ENCODE data around the gene HTRA1.

HTRA1 gene

DNA sequence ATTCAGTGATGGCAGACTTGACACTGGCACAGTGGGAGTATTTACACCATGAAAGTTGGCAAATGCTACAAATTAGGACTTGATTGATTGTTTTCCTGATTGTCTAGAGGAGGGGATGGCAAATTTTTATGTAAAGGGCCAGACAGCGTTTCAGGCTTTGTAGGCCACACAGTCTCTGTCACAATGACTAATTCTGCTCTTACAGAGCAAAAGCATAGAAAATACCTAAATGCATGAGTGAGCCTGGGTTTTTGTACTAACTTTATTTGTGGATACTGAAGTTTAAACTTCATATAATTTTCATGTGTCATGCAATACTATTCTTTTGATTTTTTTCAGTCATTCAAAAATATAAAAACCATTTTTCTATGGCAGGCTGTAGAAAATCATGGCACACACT is 15.9 kb upstream of the HTRA1 start:
- TF ChIP-seq, protein P1, sequence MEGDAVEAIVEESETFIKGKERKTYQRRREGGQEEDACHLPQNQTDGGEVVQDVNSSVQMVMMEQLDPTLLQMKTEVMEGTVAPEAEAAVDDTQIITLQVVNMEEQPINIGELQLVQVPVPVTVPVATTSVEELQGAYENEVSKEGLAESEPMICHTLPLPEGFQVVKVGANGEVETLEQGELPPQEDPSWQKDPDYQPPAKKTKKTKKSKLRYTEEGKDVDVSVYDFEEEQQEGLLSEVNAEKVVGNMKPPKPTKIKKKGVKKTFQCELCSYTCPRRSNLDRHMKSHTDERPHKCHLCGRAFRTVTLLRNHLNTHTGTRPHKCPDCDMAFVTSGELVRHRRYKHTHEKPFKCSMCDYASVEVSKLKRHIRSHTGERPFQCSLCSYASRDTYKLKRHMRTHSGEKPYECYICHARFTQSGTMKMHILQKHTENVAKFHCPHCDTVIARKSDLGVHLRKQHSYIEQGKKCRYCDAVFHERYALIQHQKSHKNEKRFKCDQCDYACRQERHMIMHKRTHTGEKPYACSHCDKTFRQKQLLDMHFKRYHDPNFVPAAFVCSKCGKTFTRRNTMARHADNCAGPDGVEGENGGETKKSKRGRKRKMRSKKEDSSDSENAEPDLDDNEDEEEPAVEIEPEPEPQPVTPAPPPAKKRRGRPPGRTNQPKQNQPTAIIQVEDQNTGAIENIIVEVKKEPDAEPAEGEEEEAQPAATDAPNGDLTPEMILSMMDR (IDR thresholded peaks at IDR 0.05; ENCODE audit: extremely low read depth, missing control alignments): no peak
- DNase-seq (ENCODE audit: low spot score): no peak

DNA sequence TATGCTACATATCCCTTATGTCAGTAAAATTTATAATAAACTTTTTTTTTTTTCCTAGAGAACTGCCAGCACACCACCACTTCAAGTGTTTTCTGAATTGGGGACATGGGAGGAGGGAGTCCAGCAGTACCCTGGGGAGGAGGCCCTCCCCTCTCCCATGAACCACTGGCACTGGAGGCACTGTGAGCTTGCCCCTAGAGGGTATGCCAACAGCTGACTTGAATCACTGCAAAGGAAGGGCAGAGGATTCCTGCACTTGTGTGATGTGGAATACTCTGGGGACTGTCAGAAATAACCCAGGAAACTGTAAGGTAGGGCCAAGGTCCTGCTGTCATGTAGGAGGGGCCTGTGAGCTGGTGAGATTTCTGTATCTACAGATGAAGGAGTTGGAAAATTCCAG is 15.4 kb upstream of the HTRA1 start:
- DNase-seq (ENCODE audit: low spot score): no peak

DNA sequence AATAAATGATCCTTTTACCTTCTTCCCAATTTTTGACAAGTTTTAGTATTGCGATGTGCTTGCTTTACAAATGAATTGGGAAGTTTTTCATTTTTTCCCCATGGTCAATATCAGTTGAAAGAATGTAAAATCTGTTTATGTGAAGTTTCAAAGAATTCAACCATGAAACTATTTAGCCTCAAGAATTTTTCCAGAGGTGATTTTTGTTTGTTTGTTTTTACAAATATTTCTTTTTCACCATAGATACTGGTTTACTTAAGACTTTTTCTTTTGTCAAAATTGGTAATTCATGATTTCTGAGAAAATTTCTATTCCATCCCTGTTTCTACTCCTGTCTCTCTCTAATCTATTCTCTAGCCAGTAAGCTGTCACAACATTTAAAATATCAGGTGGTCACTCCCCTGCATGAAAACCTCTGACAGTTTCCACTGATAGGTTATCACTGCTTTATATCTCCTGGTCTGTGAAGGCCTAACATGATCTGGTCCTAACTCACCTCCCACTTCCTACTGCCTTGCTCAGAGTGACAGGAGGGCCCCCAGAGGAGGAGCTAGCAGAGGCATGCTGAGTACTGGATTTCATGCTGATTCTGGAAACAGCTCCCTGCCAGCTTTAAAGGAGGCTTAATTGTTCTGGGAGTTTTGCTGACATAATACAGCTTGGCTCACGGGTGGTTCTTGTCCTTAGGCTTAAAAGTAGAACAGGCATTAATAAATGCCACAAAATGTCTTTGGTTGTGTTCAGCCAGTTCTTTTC is 14.5 kb upstream of the HTRA1 start:
- TF ChIP-seq, protein P1 (IDR thresholded peaks at IDR 0.05; ENCODE audit: extremely low read depth, missing control alignments): no peak
- DNase-seq (ENCODE audit: low spot score): no peak

More for the DNA sequence above, 15.4 kb upstream of the HTRA1 start:
- TF ChIP-seq, protein P1 (IDR thresholded peaks at IDR 0.05; ENCODE audit: extremely low read depth, missing control alignments): no peak

DNA sequence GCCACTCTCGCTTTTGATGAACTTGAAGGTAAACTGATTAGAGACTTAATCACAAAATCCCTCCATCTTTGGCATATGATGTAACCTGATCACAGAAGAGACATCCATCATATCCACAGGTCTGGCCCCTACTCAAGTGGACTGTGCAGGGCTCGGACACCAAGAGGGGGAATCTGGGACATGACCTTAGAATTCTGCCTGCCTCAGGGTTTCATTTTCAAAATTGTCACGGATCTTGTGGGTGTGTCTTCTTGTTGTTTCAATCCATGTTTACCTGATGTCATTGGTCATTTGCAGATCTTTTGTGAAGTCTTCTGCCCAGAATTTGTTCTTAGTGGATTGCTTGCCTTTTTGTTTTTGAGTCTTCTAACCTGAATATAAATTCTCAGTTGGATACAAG is 12.8 kb upstream of the HTRA1 start:
- TF ChIP-seq, protein P1 (IDR thresholded peaks at IDR 0.05; ENCODE audit: extremely low read depth, missing control alignments): no peak

DNA sequence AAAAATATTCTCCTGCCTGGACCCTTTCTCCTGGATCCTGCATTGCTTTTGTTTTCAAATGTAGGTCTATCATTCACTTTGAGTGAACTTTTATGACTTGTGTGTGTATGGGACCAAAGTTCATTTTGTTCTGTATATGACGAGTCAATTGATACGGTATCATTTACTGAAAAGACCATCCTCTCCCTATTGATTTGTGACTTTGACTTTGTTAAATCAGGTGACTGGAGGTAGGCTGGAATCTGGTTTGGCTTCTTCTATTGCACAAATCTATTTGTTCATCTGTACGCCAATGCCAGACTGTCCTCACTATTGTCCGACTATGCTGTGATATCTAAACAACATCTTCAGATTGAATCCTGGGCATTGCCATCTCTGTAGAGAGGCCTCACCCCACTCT is 12.2 kb upstream of the HTRA1 start:
- DNase-seq (ENCODE audit: low spot score): no peak
- TF ChIP-seq, protein P1 (IDR thresholded peaks at IDR 0.05; ENCODE audit: extremely low read depth, missing control alignments): no peak

More for the DNA sequence above, 12.8 kb upstream of the HTRA1 start:
- no peak for DNase-seq (ENCODE audit: low spot score)

DNA sequence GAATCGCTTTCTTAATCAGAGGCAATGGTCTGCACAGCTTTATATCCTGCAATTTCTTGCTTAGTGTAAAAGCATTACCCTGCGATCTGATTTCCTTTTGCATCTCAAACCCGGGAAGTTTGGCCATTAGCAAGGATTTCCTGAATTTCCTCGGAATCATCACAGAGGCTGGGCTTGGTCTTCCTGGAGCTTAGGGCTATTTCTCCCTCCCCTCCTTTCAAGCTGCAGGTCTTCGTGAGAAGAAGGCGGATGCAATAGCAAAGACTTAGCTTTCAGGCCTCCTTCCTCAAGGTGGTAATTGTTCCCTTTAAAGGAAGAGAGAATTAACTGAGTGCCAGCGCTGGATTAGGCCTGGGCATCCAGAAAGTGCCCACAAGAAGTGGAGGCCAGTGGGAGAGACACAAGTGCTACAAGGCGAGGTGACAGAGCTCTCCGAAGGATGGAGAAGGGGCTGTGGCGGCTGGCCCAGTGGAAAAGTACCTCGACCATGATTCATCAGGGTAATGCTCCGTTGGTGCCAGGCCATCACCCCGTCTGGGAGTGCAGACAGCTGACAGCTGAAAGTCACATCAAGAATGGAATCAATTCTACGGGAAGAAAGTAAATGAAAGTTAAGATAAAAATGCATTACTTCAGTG is 10.9 kb upstream of the HTRA1 start:
- DNase-seq (ENCODE audit: low spot score): no peak
- TF ChIP-seq, protein P1 (IDR thresholded peaks at IDR 0.05; ENCODE audit: extremely low read depth, missing control alignments): no peak

DNA sequence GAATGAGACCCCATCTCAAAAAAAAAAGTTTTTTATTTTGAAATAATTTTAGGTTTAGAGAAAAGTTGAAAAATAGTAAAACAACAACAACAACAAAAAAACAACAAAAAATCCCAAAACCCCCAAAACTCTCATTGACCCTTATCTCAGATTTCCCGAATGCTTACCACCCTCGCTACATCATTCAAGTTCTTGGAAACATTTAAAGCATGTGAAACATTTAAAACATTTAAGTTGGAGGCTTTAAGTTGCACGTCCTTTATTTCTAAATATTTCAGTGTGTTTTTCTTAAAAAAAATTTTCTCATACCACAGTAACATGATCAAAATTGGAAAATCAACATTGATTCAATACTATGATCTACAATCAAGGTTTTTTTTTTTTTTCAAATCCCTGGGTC is 7.3 kb upstream of the HTRA1 start:
- TF ChIP-seq, protein P1 (IDR thresholded peaks at IDR 0.05; ENCODE audit: extremely low read depth, missing control alignments): no peak
- DNase-seq (ENCODE audit: low spot score): no peak
